Duodenal mucosa (tissue), 2 donors: ENCODE data around the gene KIF5C.
A peak's percentile ranks its signal among the peaks of the same experiment; 100 is the strongest.

Experiments used
- H3K27ac ChIP-seq: one replicate; pipeline ENCODE4 v1.7.0; 2013; ENCODE audit warnings: low read depth, low read length
- H3K27me3 ChIP-seq, 2 donors: one replicate each; pipeline ENCODE4 v1.7.0; 2013; ENCODE audit warnings: low read length in 2 of 2, control low read depth in 1 of 2; ENCODE audit not compliant: insufficient read depth in 2 of 2, control insufficient read depth in 1 of 2
- H3K36me3 ChIP-seq, 2 donors: one replicate each; pipeline ENCODE4 v1.7.0; 2013; ENCODE audit warnings: low read length in 2 of 2, control low read depth in 1 of 2; ENCODE audit not compliant: insufficient read depth in 2 of 2, control insufficient read depth in 1 of 2
- H3K4me1 ChIP-seq, 2 donors: one replicate each; pipeline ENCODE4 v1.7.0; 2013; ENCODE audit warnings: low read length in 2 of 2, control low read depth in 1 of 2; ENCODE audit not compliant: insufficient read depth in 2 of 2, control insufficient read depth in 1 of 2
- H3K4me3 ChIP-seq, 2 donors: one replicate each; pipeline ENCODE4 v1.7.0; 2013; ENCODE audit warnings: low read length in 2 of 2, low read depth in 1 of 2
- H3K9ac ChIP-seq, 2 donors: one replicate each; pipeline ENCODE4 v1.7.0; 2013; ENCODE audit warnings: low read length in 2 of 2, low read depth in 1 of 2
- H3K9me3 ChIP-seq, 2 donors: one replicate each; pipeline ENCODE4 v1.7.0; 2013; ENCODE audit warnings: low read length in 2 of 2, control low read depth in 1 of 2; ENCODE audit not compliant: control insufficient read depth in 1 of 2

The KIF5C gene

GRCh38 chr2:148865512-148865911 lies 9.5 kb upstream of the KIF5C start:
- Histone ChIP-seq H3K4me3 (no peak overlapping the region), H3K36me3 (no peaks in the 10 kb centered on the region), H3K9me3 (no peaks in the 10 kb centered on the region), H3K9ac (no peak overlapping the region), H3K27me3 (peaks cover 4 to 11% of the 10 kb centered on the region in 2 donors), H3K4me1 (no peaks in the 10 kb centered on the region), H3K27ac (no peak overlapping the region)

- Histone ChIP-seq H3K9me3 (no peaks in the 10 kb centered on the region), H3K36me3 (no peaks in the 10 kb centered on the region), H3K4me1 (no peaks in the 10 kb centered on the region), H3K9ac (no peak overlapping the region), H3K4me3 (no peak overlapping the region), H3K27me3 (peaks cover 4 to 11% of the 10 kb centered on the region in 2 donors), H3K27ac (no peak overlapping the region)
Observed at GRCh38 chr2:148866091-148866490, 8.9 kb upstream of the KIF5C start.

- H3K36me3 ChIP-seq, result no peaks in the 10 kb centered on the region
- H3K4me3 ChIP-seq, result no peak overlapping the region
- no peaks in the 10 kb centered on the region for H3K4me1 ChIP-seq
- H3K9ac ChIP-seq, result no peak overlapping the region
- H3K27ac ChIP-seq, result no peak overlapping the region
- no peaks in the 10 kb centered on the region for H3K9me3 ChIP-seq
- H3K27me3 ChIP-seq, result peaks cover 4 to 11% of the 10 kb centered on the region in 2 donors
Observed at GRCh38 chr2:148867079-148867769, 7.8 kb upstream of the KIF5C start.

GRCh38 chr2:148875387-148876051 lies 492 bp downstream of the KIF5C start:
- no peaks in the 10 kb centered on the region for H3K36me3 ChIP-seq
- H3K27ac ChIP-seq, result no peak overlapping the region
- H3K9me3 ChIP-seq, result peaks cover 0 to under 1% of the 10 kb centered on the region in 2 donors
- H3K9ac ChIP-seq, result no peak overlapping the region
- H3K27me3 ChIP-seq, result peaks cover 29 to 36% of the 10 kb centered on the region in 2 donors
- peaks cover 0 to 9% of the 10 kb centered on the region in 2 donors for H3K4me1 ChIP-seq
- no peak overlapping the region for H3K4me3 ChIP-seq

- Histone ChIP-seq H3K9ac (no peak overlapping the region), H3K27ac (no peak overlapping the region)
Observed at GRCh38 chr2:148876202-148876594, 1.2 kb downstream of the KIF5C start.

GRCh38 chr2:148876595-148877402 lies 1.8 kb downstream of the KIF5C start:
- no peaks in the 10 kb centered on the region for H3K36me3 ChIP-seq
- no peak overlapping the region for H3K27ac ChIP-seq
- peaks cover 29 to 36% of the 10 kb centered on the region in 2 donors for H3K27me3 ChIP-seq
- peaks cover 0 to 3% of the 10 kb centered on the region in 2 donors for H3K9me3 ChIP-seq
- no peak overlapping the region for H3K9ac ChIP-seq
- H3K4me1 ChIP-seq, result peaks cover 0 to 9% of the 10 kb centered on the region in 2 donors
- H3K4me3 ChIP-seq, result no peak overlapping the region

More at GRCh38 chr2:148876202-148876594, 1.2 kb downstream of the KIF5C start:
- no peaks in the 10 kb centered on the region for H3K36me3 ChIP-seq
- peaks cover 29 to 36% of the 10 kb centered on the region in 2 donors for H3K27me3 ChIP-seq
- H3K4me1 ChIP-seq, result peaks cover 0 to 9% of the 10 kb centered on the region in 2 donors
- H3K4me3 ChIP-seq, result peak overlapping the region in 1 of 2 donors; percentile 58
- H3K9me3 ChIP-seq, result peaks cover 0 to 3% of the 10 kb centered on the region in 2 donors

- H3K36me3 ChIP-seq, result no peaks in the 10 kb centered on the region
- peaks cover 0 to 9% of the 10 kb centered on the region in 2 donors for H3K4me1 ChIP-seq
- no peak overlapping the region for H3K4me3 ChIP-seq
- H3K27me3 ChIP-seq, result peaks cover 29 to 39% of the 10 kb centered on the region in 2 donors
- H3K27ac ChIP-seq, result no peak overlapping the region
- H3K9ac ChIP-seq, result no peak overlapping the region
- peaks cover 0 to 3% of the 10 kb centered on the region in 2 donors for H3K9me3 ChIP-seq
Observed at GRCh38 chr2:148877403-148877740, 2.3 kb downstream of the KIF5C start.

GRCh38 chr2:148880636-148881035 lies 5.6 kb downstream of the KIF5C start:
- Histone ChIP-seq H3K4me3 (no peak overlapping the region), H3K36me3 (no peaks in the 10 kb centered on the region), H3K9ac (no peak overlapping the region), H3K4me1 (peaks cover 0 to 9% of the 10 kb centered on the region in 2 donors), H3K27ac (no peak overlapping the region), H3K27me3 (peaks cover 16 to 31% of the 10 kb centered on the region in 2 donors), H3K9me3 (peaks cover 0 to 3% of the 10 kb centered on the region in 2 donors)

GRCh38 chr2:148882051-148882450 lies 7.0 kb downstream of the KIF5C start:
- no peaks in the 10 kb centered on the region for H3K36me3 ChIP-seq
- H3K9me3 ChIP-seq, result peaks cover 0 to 3% of the 10 kb centered on the region in 2 donors
- H3K4me3 ChIP-seq, result no peak overlapping the region
- H3K4me1 ChIP-seq, result peaks cover 0 to 2% of the 10 kb centered on the region in 2 donors
- peaks cover 7 to 28% of the 10 kb centered on the region in 2 donors for H3K27me3 ChIP-seq
- no peak overlapping the region for H3K9ac ChIP-seq
- H3K27ac ChIP-seq, result no peak overlapping the region

- H3K36me3 ChIP-seq, result no peaks in the 10 kb centered on the region
- no peak overlapping the region for H3K4me3 ChIP-seq
- H3K9me3 ChIP-seq, result peaks cover 0 to 3% of the 10 kb centered on the region in 2 donors
- H3K27me3 ChIP-seq, result peaks cover 18 to 43% of the 10 kb centered on the region in 2 donors
- no peak overlapping the region for H3K27ac ChIP-seq
- H3K9ac ChIP-seq, result no peak overlapping the region
- H3K4me1 ChIP-seq, result peaks cover 0 to 3% of the 10 kb centered on the region in 2 donors
Observed at GRCh38 chr2:148885209-148885608, 10.2 kb downstream of the KIF5C start.
